ENCODE results near the gene GCH1. TPM values are rescaled to one million over a fixed set of nuclear protein-coding genes. Genes with fewer than 3 reads are reported as not detected.
A peak's percentile ranks its signal among the peaks of the same experiment; 100 is the strongest.

Gene GCH1
- polyA plus RNA-seq, 2 of the 4 experiments (the other 2 are of a cell fraction), result 2.9 to 5.0 TPM

- Histone ChIP-seq H3K27ac (no peak overlapping the region), H3K9me3 (no peaks in the 10 kb centered on the region), H3K4me1 (no peaks in the 10 kb centered on the region), H3K4me2 (no peak overlapping the region), H3K4me3 (no peak overlapping the region)
- TF ChIP-seq CHD4 (IDR thresholded peaks at IDR 0.05; ENCODE audit: borderline replicate concordance) (no peak), RCOR1 (IDR thresholded peaks at IDR 0.05; ENCODE audit: low read depth, low read length) (no peak), MAFK (IDR thresholded peaks at IDR 0.05; ENCODE audit: partially characterized antibody) (peak; percentile 37)
- DNase-seq (ENCODE audit: low read depth in 1 of 2, low spot score in 1 of 2), result no peak
- no peak for FAIRE-seq
- ChIA-PET POLR2A (no interaction called here), CTCF (no interaction called here)
- ATAC-seq, result no peak
- 49% methylated on average over 1 of the region's 1 CpG for WGBS (ENCODE audit: missing lambda C conversion rate)
Observed at GRCh38 chr14:54920052-54920451, 17.4 kb upstream of the GCH1 start.

DNA sequence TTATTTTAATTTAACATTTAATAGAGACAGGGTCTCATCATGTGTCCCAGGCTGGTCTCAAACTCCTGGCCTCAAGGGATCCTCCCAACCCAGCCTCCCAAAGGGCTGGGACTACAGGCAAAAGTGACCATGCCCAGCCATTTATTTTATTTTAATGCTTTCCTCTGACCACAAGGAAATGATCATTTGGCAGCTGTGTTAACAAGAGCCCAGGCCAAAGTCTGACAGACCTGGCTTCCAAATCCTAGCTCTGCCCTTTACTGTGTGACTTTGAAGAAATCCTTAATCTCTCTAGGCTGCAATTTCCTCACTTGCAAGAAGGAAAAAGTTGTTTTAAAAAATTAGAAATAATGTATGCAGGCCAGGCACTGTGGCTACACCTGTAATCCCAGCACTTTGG lies 16.7 kb upstream of the GCH1 start:
- no peak for FAIRE-seq
- ChIA-PET POLR2A (no interaction called here), CTCF (no interaction called here)
- Histone ChIP-seq H3K9me3 (no peaks in the 10 kb centered on the region), H3K27ac (no peak overlapping the region), H3K4me3 (no peak overlapping the region), H3K4me2 (no peak overlapping the region), H3K4me1 (no peaks in the 10 kb centered on the region)
- no peak for TF ChIP-seq USF2 (IDR thresholded peaks at IDR 0.05)
- no peak for TF ChIP-seq KDM1A (IDR thresholded peaks at IDR 0.05; ENCODE audit: low read depth)
- no peak for TF ChIP-seq CBX2 (IDR thresholded peaks at IDR 0.05; ENCODE audit: borderline replicate concordance, low read depth)
- no peak for TF ChIP-seq EHMT2 (IDR thresholded peaks at IDR 0.05; ENCODE audit: low read depth)
- no peak for TF ChIP-seq JUN (IDR thresholded peaks at IDR 0.05)
- TF ChIP-seq TFCP2L1 (CRISPR knock-in tag; IDR thresholded peaks at IDR 0.05), result no peak
- no peak for TF ChIP-seq CEBPB (IDR thresholded peaks at IDR 0.05)
- no peak for TF ChIP-seq FOXS1 (CRISPR knock-in tag; IDR thresholded peaks at IDR 0.05)
- no peak for TF ChIP-seq HOXB13 (CRISPR knock-in tag; IDR thresholded peaks at IDR 0.05; ENCODE audit: low read depth)
- TF ChIP-seq, protein P1, sequence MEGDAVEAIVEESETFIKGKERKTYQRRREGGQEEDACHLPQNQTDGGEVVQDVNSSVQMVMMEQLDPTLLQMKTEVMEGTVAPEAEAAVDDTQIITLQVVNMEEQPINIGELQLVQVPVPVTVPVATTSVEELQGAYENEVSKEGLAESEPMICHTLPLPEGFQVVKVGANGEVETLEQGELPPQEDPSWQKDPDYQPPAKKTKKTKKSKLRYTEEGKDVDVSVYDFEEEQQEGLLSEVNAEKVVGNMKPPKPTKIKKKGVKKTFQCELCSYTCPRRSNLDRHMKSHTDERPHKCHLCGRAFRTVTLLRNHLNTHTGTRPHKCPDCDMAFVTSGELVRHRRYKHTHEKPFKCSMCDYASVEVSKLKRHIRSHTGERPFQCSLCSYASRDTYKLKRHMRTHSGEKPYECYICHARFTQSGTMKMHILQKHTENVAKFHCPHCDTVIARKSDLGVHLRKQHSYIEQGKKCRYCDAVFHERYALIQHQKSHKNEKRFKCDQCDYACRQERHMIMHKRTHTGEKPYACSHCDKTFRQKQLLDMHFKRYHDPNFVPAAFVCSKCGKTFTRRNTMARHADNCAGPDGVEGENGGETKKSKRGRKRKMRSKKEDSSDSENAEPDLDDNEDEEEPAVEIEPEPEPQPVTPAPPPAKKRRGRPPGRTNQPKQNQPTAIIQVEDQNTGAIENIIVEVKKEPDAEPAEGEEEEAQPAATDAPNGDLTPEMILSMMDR (IDR thresholded peaks at IDR 0.05), result no peak
- no peak for TF ChIP-seq ESRRA (IDR thresholded peaks at IDR 0.05; ENCODE audit: borderline replicate concordance, low read length)
- no peak for TF ChIP-seq POLR2A (IDR thresholded peaks at IDR 0.05; ENCODE audit: low read length)
- TF ChIP-seq HDAC2 (IDR thresholded peaks at IDR 0.05), result no peak
- TF ChIP-seq ZFP36 (IDR thresholded peaks at IDR 0.05; ENCODE audit: borderline replicate concordance, partially characterized antibody), result no peak
- TF ChIP-seq KDM5A (IDR thresholded peaks at IDR 0.05), result no peak
- TF ChIP-seq MAX (IDR thresholded peaks at IDR 0.05), result no peak
- TF ChIP-seq, protein P2, sequence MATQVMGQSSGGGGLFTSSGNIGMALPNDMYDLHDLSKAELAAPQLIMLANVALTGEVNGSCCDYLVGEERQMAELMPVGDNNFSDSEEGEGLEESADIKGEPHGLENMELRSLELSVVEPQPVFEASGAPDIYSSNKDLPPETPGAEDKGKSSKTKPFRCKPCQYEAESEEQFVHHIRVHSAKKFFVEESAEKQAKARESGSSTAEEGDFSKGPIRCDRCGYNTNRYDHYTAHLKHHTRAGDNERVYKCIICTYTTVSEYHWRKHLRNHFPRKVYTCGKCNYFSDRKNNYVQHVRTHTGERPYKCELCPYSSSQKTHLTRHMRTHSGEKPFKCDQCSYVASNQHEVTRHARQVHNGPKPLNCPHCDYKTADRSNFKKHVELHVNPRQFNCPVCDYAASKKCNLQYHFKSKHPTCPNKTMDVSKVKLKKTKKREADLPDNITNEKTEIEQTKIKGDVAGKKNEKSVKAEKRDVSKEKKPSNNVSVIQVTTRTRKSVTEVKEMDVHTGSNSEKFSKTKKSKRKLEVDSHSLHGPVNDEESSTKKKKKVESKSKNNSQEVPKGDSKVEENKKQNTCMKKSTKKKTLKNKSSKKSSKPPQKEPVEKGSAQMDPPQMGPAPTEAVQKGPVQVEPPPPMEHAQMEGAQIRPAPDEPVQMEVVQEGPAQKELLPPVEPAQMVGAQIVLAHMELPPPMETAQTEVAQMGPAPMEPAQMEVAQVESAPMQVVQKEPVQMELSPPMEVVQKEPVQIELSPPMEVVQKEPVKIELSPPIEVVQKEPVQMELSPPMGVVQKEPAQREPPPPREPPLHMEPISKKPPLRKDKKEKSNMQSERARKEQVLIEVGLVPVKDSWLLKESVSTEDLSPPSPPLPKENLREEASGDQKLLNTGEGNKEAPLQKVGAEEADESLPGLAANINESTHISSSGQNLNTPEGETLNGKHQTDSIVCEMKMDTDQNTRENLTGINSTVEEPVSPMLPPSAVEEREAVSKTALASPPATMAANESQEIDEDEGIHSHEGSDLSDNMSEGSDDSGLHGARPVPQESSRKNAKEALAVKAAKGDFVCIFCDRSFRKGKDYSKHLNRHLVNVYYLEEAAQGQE (IDR thresholded peaks at IDR 0.05), result no peak
- TF ChIP-seq, protein P3, sequence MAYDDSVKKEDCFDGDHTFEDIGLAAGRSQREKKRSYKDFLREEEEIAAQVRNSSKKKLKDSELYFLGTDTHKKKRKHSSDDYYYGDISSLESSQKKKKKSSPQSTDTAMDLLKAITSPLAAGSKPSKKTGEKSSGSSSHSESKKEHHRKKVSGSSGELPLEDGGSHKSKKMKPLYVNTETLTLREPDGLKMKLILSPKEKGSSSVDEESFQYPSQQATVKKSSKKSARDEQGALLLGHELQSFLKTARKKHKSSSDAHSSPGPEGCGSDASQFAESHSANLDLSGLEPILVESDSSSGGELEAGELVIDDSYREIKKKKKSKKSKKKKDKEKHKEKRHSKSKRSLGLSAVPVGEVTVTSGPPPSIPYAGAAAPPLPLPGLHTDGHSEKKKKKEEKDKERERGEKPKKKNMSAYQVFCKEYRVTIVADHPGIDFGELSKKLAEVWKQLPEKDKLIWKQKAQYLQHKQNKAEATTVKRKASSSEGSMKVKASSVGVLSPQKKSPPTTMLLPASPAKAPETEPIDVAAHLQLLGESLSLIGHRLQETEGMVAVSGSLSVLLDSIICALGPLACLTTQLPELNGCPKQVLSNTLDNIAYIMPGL (CRISPR knock-in tag; IDR thresholded peaks at IDR 0.05; ENCODE audit: borderline replicate concordance), result no peak
- TF ChIP-seq RAD21 (conservative IDR thresholded peaks at IDR 0.05 in 1 of 2, IDR thresholded peaks at IDR 0.05 in 1 of 2), result no peak
- no peak for DNase-seq (ENCODE audit: low read depth in 1 of 2, low spot score in 1 of 2)
- no peak for ATAC-seq

Measured in A549 (cell line).